Endothelial cell (in vitro differentiated cells): ENCODE results near the gene TBCE. TPM values are rescaled to one million over a fixed set of nuclear protein-coding genes. Genes with fewer than 3 reads are reported as not detected.
"Not testable (repeated sequence)": the region's sequence is repeated elsewhere in the genome, so short reads cannot be mapped to it uniquely, and the experiment has no call there.

Experiments used
- DNase-seq: peaks from one replicate; pipeline ENCODE4 v3.0.0; 2021; ENCODE audit warnings: low spot score
- H3K27ac Mint-ChIP-seq: one replicate; pipeline ENCODE4 v1.8.0; 2021; ENCODE audit warnings: mixed read lengths, inconsistent platforms; ENCODE audit not compliant: unreplicated experiment
- H3K27me3 Mint-ChIP-seq: one replicate; pipeline ENCODE4 v1.8.0; 2021; ENCODE audit warnings: mild to moderate bottlenecking, moderate library complexity, mixed read lengths, inconsistent platforms; ENCODE audit not compliant: unreplicated experiment
- H3K36me3 Mint-ChIP-seq: one replicate; pipeline ENCODE4 v1.8.0; 2021; ENCODE audit warnings: mild to moderate bottlenecking, low read depth, mixed read lengths, inconsistent platforms; ENCODE audit not compliant: unreplicated experiment
- H3K4me1 Mint-ChIP-seq: one replicate; pipeline ENCODE4 v1.8.0; 2021; ENCODE audit warnings: mild to moderate bottlenecking, mixed read lengths, inconsistent platforms; ENCODE audit not compliant: unreplicated experiment
- H3K4me3 Mint-ChIP-seq: one replicate; pipeline ENCODE4 v1.8.0; 2021; ENCODE audit warnings: mild to moderate bottlenecking, mixed read lengths, inconsistent platforms; ENCODE audit not compliant: unreplicated experiment
- H3K9me3 Mint-ChIP-seq: one replicate; pipeline ENCODE4 v1.8.0; 2021; ENCODE audit warnings: mixed read lengths, inconsistent platforms; ENCODE audit not compliant: unreplicated experiment
- total RNA-seq: library from RNA; stranded (reverse); fragmentation: NEBNext Ultra II Directional; extraction: Animal tissue kit (Norgen Biotek cat#: 25700); gene quantifications from one replicate; pipeline ENCODE4 v1.2.1, GENCODE V29; 2021; ENCODE audit not compliant: unreplicated experiment
- TF ChIP-seq, protein P1 (sequence below): fragments of 200-600 bp; sonication (generic); IDR thresholded peaks from one replicate; pipeline ENCODE4 v1.5.0; 2021; ENCODE audit warnings: antibody characterized with exemption; ENCODE audit not compliant: unreplicated experiment

Gene TBCE
- total RNA-seq, 1 donor from 2014 or later: 24.7 TPM

GRCh38 chr1:235343726-235344125, 23.5 kb upstream of the TBCE start:
- H3K27me3 Mint-ChIP-seq: no peaks in the 10 kb centered on the region
- no peaks in the 10 kb centered on the region for H3K9me3 Mint-ChIP-seq
- DNase-seq: no peak
- TF ChIP-seq, protein P1, sequence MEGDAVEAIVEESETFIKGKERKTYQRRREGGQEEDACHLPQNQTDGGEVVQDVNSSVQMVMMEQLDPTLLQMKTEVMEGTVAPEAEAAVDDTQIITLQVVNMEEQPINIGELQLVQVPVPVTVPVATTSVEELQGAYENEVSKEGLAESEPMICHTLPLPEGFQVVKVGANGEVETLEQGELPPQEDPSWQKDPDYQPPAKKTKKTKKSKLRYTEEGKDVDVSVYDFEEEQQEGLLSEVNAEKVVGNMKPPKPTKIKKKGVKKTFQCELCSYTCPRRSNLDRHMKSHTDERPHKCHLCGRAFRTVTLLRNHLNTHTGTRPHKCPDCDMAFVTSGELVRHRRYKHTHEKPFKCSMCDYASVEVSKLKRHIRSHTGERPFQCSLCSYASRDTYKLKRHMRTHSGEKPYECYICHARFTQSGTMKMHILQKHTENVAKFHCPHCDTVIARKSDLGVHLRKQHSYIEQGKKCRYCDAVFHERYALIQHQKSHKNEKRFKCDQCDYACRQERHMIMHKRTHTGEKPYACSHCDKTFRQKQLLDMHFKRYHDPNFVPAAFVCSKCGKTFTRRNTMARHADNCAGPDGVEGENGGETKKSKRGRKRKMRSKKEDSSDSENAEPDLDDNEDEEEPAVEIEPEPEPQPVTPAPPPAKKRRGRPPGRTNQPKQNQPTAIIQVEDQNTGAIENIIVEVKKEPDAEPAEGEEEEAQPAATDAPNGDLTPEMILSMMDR: no peak
- no peak overlapping the region for H3K27ac Mint-ChIP-seq
- H3K4me1 Mint-ChIP-seq: no peaks in the 10 kb centered on the region
- H3K4me3 Mint-ChIP-seq: no peak overlapping the region
- H3K36me3 Mint-ChIP-seq: peaks cover 10% of the 10 kb centered on the region

- H3K36me3 Mint-ChIP-seq: no peaks in the 10 kb centered on the region
- no peaks in the 10 kb centered on the region for H3K4me1 Mint-ChIP-seq
- TF ChIP-seq, protein P1: no peak
- DNase-seq: no peak
- H3K27me3 Mint-ChIP-seq: no peaks in the 10 kb centered on the region
- no peak overlapping the region for H3K4me3 Mint-ChIP-seq
- H3K9me3 Mint-ChIP-seq: no peaks in the 10 kb centered on the region
- no peak overlapping the region for H3K27ac Mint-ChIP-seq
Observed at GRCh38 chr1:235351441-235351840, 15.8 kb upstream of the TBCE start.

- Mint-ChIP-seq H3K36me3 (no peaks in the 10 kb centered on the region), H3K4me3 (no peak overlapping the region), H3K27ac (no peak overlapping the region), H3K27me3 (no peaks in the 10 kb centered on the region), H3K9me3 (no peaks in the 10 kb centered on the region), H3K4me1 (no peaks in the 10 kb centered on the region)
- DNase-seq: no peak
- TF ChIP-seq, protein P1: no peak
Observed at GRCh38 chr1:235351898-235352297, 15.3 kb upstream of the TBCE start.

- DNase-seq: no peak
- TF ChIP-seq, protein P1: no peak
- Mint-ChIP-seq H3K27ac (no peak overlapping the region), H3K36me3 (no peaks in the 10 kb centered on the region), H3K27me3 (no peaks in the 10 kb centered on the region), H3K9me3 (no peaks in the 10 kb centered on the region), H3K4me3 (no peak overlapping the region), H3K4me1 (no peaks in the 10 kb centered on the region)
Observed at GRCh38 chr1:235357485-235358373, 9.5 kb upstream of the TBCE start.

GRCh38 chr1:235358899-235359298, 8.3 kb upstream of the TBCE start:
- Mint-ChIP-seq H3K4me1 (no peaks in the 10 kb centered on the region), H3K9me3 (no peaks in the 10 kb centered on the region), H3K27ac (no peak overlapping the region), H3K4me3 (no peak overlapping the region), H3K36me3 (no peaks in the 10 kb centered on the region), H3K27me3 (no peaks in the 10 kb centered on the region)
- TF ChIP-seq, protein P1: no peak
- DNase-seq: no peak

GRCh38 chr1:235364189-235364588, 3.0 kb upstream of the TBCE start:
- H3K4me1 Mint-ChIP-seq, DNase-seq, H3K36me3 Mint-ChIP-seq, H3K4me3 Mint-ChIP-seq, H3K27ac Mint-ChIP-seq, H3K27me3 Mint-ChIP-seq, H3K9me3 Mint-ChIP-seq: not testable (repeated sequence)
